Keratinocyte (primary cell): ENCODE results near the gene C7orf33. TPM values are rescaled to one million over a fixed set of nuclear protein-coding genes. Genes with fewer than 3 reads are reported as not detected.

ENCODE experiments used
- DNase-seq: peaks from one replicate; pipeline ENCODE4 v3.0.0-alpha.2; 2011; ENCODE audit warnings: low read depth, missing footprints, low spot score
- FAIRE-seq: peaks from 2 replicates; lab custom pipeline; 2011; peaks lifted over from hg19 to GRCh38; lab: Jason Lieb, UNC
- H2AFZ ChIP-seq: 2 replicates; pipeline ENCODE4 v1.6.0; 2012; ENCODE audit warnings: low read length, control low read depth, inconsistent platforms; ENCODE audit not compliant: control insufficient read depth
- H3K27ac ChIP-seq: 2 replicates; pipeline ENCODE4 v1.5.1; 2011; ENCODE audit warnings: low read length; ENCODE audit not compliant: control insufficient read depth, insufficient read depth
- H3K27me3 ChIP-seq: 3 replicates; pipeline ENCODE4 v1.6.0; 2011; ENCODE audit warnings: low read length; ENCODE audit not compliant: control insufficient read depth, insufficient read depth; ENCODE audit errors: extremely low read depth
- H3K36me3 ChIP-seq, 2 experiments: 2 replicates in 1 of 2; 3 replicates in 1 of 2; pipeline ENCODE4 v1.5.1; 2011; ENCODE audit warnings: low read length in 2 of 2, mild to moderate bottlenecking in 1 of 2; ENCODE audit not compliant: control insufficient read depth in 2 of 2, insufficient read depth in 2 of 2; ENCODE audit errors: extremely low read depth in 1 of 2
- H3K4me1 ChIP-seq: 3 replicates; pipeline ENCODE4 v1.5.1; 2011; ENCODE audit warnings: low read length; ENCODE audit not compliant: control insufficient read depth, insufficient read depth; ENCODE audit errors: extremely low read depth
- H3K4me2 ChIP-seq: 3 replicates; pipeline ENCODE4 v1.6.0; 2011; ENCODE audit warnings: low read depth, low read length; ENCODE audit not compliant: control insufficient read depth, insufficient read depth; ENCODE audit errors: extremely low read depth
- H3K4me3 ChIP-seq, 3 experiments: fragments of 200-600 bp in 1 of 3; sonication (generic) in 1 of 3; 2 replicates in 2 of 3; 3 replicates in 1 of 3; pipeline ENCODE4 v1.5.1; 2011 to 2016; ENCODE audit warnings: low read length in 3 of 3, mild to moderate bottlenecking in 3 of 3, control low read depth in 2 of 3, inconsistent platforms in 1 of 3, low read depth in 1 of 3, mixed read lengths in 1 of 3, mixed run types in 1 of 3, moderate library complexity in 1 of 3; ENCODE audit not compliant: control insufficient read depth in 2 of 3, insufficient read depth in 2 of 3; ENCODE audit errors: extremely low read depth in 1 of 3
- H3K79me2 ChIP-seq: 2 replicates; pipeline ENCODE4 v1.6.0; 2012; ENCODE audit warnings: low read length; ENCODE audit not compliant: control insufficient read depth, insufficient read depth
- H3K9ac ChIP-seq: 3 replicates; pipeline ENCODE4 v1.6.0; 2011; ENCODE audit warnings: low read length; ENCODE audit not compliant: control insufficient read depth, insufficient read depth; ENCODE audit errors: extremely low read depth
- H3K9me1 ChIP-seq: 3 replicates; pipeline ENCODE4 v1.6.0; 2011; ENCODE audit warnings: low read length; ENCODE audit not compliant: control insufficient read depth, insufficient read depth; ENCODE audit errors: extremely low read depth
- H3K9me3 ChIP-seq: 2 replicates; pipeline ENCODE4 v1.5.1; 2012; ENCODE audit warnings: low read depth, low read length; ENCODE audit not compliant: control insufficient read depth
- H4K20me1 ChIP-seq: 3 replicates; pipeline ENCODE4 v1.6.0; 2011; ENCODE audit warnings: low read length; ENCODE audit not compliant: control insufficient read depth, insufficient read depth; ENCODE audit errors: extremely low read depth
- CTCF ChIP-seq, 3 experiments: IDR thresholded peaks in 1 of 3; conservative IDR thresholded peaks in 1 of 3; optimal IDR thresholded peaks in 1 of 3; 2 replicates in 2 of 3; 3 replicates in 1 of 3; pipeline versions ENCODE3 to v1.5.1; 2011; ENCODE audit warnings: low read length in 3 of 3, mild to moderate bottlenecking in 3 of 3, moderate library complexity in 2 of 3, control low read depth in 1 of 3, inconsistent platforms in 1 of 3; ENCODE audit not compliant: insufficient read depth in 2 of 3; ENCODE audit errors: extremely low read depth in 1 of 3
- EZH2 ChIP-seq: IDR thresholded peaks from one replicate; pipeline ENCODE4 v1.6.1; 2012; ENCODE audit warnings: inconsistent platforms, mild to moderate bottlenecking, low read length, moderate library complexity
- dilution Hi-C: fragments of 300-500 bp; cut with MboI; formaldehyde crosslinking; loops from one replicate; pipeline ENCODE4 v1.7.0; 2020; ENCODE audit warnings: low sequenced_read_pairs; ENCODE audit not compliant: extremely low pct_ligation_motif_present
- polyA plus RNA-seq, 5 experiments: library from polyadenylated mRNA; depleted of rRNA in 3 of 5; stranded (reverse) in 3 of 5; stranded (forward) in 1 of 5; unstranded in 1 of 5; fragments of >200 nt; gene quantifications; 1 replicate in 1 of 5; 2 replicates in 3 of 5; 3 replicates in 1 of 5; pipeline versions ENCODE4 v1.2.1 to v1.2.3, GENCODE V29; 2011 to 2012; ENCODE audit warnings: missing spikeins in 2 of 5, low read depth in 1 of 5, low replicate concordance in 1 of 5

Gene C7orf33
- polyA plus RNA-seq, 1 donor (not counting 4 experiments of a cell fraction or from before 2014, with no cell fraction given): not detected

- TF ChIP-seq CTCF (optimal IDR thresholded peaks at IDR 0.05 in 1 of 3, IDR thresholded peaks at IDR 0.05 in 1 of 3, conservative IDR thresholded peaks at IDR 0.05 in 1 of 3; ENCODE audit: extremely low read depth in 1 of 3, insufficient read depth in 2 of 3, low read length in 3 of 3): no peak
- TF ChIP-seq EZH2: no peak
- H3K27ac ChIP-seq: no peak overlapping the region
- no peaks in the 10 kb centered on the region for H3K9me3 ChIP-seq
- no peak overlapping the region for H3K4me2 ChIP-seq
- no peak overlapping the region for H3K4me3 ChIP-seq
- H3K27me3 ChIP-seq: no peaks in the 10 kb centered on the region
- no peaks in the 10 kb centered on the region for H4K20me1 ChIP-seq
- H3K9ac ChIP-seq: no peak overlapping the region
- H3K9me1 ChIP-seq: no peaks in the 10 kb centered on the region
- H3K4me1 ChIP-seq: peaks cover 6% of the 10 kb centered on the region
- no peaks in the 10 kb centered on the region for H3K36me3 ChIP-seq
- DNase-seq: no peak
- no peaks in the 10 kb centered on the region for H3K79me2 ChIP-seq
- dilution Hi-C loops: no loop called here
- no peak overlapping the region for H2AFZ ChIP-seq
- no peak for FAIRE-seq
These were observed 47.3 kb upstream of the C7orf33 start for GRCh38 chr7:148543302-148543701.

DNA sequence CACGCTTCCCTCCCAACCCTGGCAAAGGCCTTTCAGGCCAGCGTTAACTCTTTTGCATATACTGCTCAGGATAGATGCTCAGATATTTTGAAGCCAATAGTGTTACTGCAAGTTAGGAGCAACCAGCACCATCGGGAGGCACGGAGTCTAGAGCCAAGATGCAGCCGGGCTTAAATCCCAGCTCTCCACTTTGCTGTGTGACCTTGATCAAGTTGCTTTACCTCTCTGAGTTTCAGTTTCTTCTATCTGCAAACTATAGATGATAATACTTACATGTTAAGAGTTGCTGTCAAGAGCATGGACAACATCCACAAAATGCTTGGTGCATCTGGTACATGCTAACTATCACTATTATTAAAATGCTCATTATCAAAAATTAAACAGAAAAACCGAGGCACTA, 45.4 kb upstream of the C7orf33 start:
- peaks cover 3% of the 10 kb centered on the region for H3K4me1 ChIP-seq
- H3K9me3 ChIP-seq: no peaks in the 10 kb centered on the region
- dilution Hi-C loops: no loop called here
- no peaks in the 10 kb centered on the region for H3K27me3 ChIP-seq
- no peak overlapping the region for H3K27ac ChIP-seq
- TF ChIP-seq CTCF (optimal IDR thresholded peaks at IDR 0.05 in 1 of 3, IDR thresholded peaks at IDR 0.05 in 1 of 3, conservative IDR thresholded peaks at IDR 0.05 in 1 of 3; ENCODE audit: extremely low read depth in 1 of 3, insufficient read depth in 2 of 3, low read length in 3 of 3) (no peak), EZH2 (no peak)
- H3K79me2 ChIP-seq: no peaks in the 10 kb centered on the region
- no peaks in the 10 kb centered on the region for H3K9me1 ChIP-seq
- DNase-seq (no peak), FAIRE-seq (no peak)
- H3K4me3 ChIP-seq: no peak overlapping the region
- no peaks in the 10 kb centered on the region for H4K20me1 ChIP-seq
- no peak overlapping the region for H3K4me2 ChIP-seq
- H3K36me3 ChIP-seq: no peaks in the 10 kb centered on the region
- no peak overlapping the region for H3K9ac ChIP-seq
- H2AFZ ChIP-seq: no peak overlapping the region
